ENCODE results near the gene SLC7A6OS.

SLC7A6OS gene

GRCh38 chr16:68335175-68335574 is 24.4 kb upstream of the SLC7A6OS start:
- peak overlapping the region in 1 of 2 donors; percentile 80 for H3K27ac Mint-ChIP-seq

DNA sequence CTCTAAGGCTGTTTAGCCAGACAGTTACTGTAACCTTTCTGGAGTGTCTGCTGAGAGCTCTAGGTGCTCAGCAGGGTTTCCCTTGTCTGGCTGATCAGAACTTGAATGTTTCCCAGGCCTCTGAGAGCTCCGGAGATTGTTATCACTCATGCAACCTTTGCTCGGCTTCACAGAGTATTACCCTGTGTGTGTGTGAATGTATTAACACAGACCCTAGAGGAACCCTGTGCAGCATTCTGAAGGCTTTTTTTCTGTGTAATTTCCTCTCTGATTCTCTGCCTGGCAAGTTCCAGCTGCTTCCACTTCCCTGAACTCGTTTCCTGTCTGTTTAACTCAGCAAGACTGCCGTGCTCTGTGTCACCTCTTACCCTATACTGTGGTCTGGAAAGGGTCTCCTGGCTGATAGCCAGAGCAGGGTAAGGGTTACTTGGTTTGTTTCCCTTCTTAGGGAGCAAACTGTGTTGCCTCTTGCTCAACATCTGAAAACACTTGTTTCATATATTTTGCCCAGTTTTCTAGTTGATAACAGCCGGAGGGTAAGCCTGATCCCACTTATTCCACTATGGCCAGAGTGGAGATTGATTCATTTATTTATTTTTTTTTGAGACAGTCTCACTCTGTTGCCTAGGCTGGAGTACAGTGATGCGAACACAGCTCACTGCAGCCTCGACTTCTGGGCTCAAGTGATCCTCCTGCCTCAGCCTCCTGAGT is 21.8 kb upstream of the SLC7A6OS start:
- H3K4me3 Mint-ChIP-seq, result no peak overlapping the region
- no peaks in the 10 kb centered on the region for H3K9me3 Mint-ChIP-seq
- H3K27ac Mint-ChIP-seq, result peak overlapping the region in 1 of 2 donors; percentile 20
- peaks cover 5 to 11% of the 10 kb centered on the region in 2 donors for H3K4me1 Mint-ChIP-seq (ENCODE audit: low read depth in 2 of 2)
- DNase-seq (no peak), ATAC-seq (replicated peaks) (no peak)
- H3K27me3 Mint-ChIP-seq, result no peaks in the 10 kb centered on the region
- peaks cover 25% of the 10 kb centered on the region for H3K36me3 Mint-ChIP-seq (ENCODE audit: insufficient read depth)

More at GRCh38 chr16:68335175-68335574, 24.4 kb upstream of the SLC7A6OS start:
- no peaks in the 10 kb centered on the region for H3K9me3 Mint-ChIP-seq
- no peak overlapping the region for H3K4me3 Mint-ChIP-seq
- ATAC-seq (replicated peaks), result no peak
- H3K4me1 Mint-ChIP-seq (ENCODE audit: low read depth in 2 of 2), result peaks cover 3 to 7% of the 10 kb centered on the region in 2 donors
- DNase-seq, result no peak
- H3K36me3 Mint-ChIP-seq (ENCODE audit: insufficient read depth), result peaks cover 49% of the 10 kb centered on the region
- H3K27me3 Mint-ChIP-seq, result no peaks in the 10 kb centered on the region

DNA sequence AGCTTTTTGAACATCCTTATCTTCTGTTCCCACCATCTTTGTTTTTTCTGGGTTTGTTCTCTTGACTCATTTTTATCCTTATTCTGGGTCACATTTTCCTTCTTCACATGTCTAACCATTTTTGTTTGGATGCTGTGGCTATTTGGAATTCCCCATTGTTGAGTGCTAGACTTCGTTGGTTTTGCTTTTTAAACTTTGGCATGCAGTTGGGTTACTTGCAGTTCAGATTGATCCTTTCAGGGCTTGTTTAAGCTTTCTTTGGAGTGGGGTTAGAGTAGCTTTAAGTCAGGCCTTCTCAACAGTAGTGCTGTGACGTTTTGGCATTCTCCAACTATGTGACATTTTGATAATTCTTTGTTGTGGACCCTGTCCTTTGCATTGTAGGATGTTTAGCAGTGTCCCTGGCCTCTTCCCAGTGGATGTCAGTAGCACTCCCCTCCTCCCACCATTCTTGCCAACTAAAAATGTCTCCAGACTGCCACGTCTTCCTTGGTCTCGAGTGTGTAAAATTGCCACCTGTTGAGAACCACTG is 21.2 kb upstream of the SLC7A6OS start:
- H3K27me3 Mint-ChIP-seq, result no peaks in the 10 kb centered on the region
- peak overlapping the region in 1 of 2 donors; percentile 20 for H3K27ac Mint-ChIP-seq
- peaks cover 5 to 11% of the 10 kb centered on the region in 2 donors for H3K4me1 Mint-ChIP-seq (ENCODE audit: low read depth in 2 of 2)
- DNase-seq (no peak), ATAC-seq (replicated peaks) (no peak)
- H3K9me3 Mint-ChIP-seq, result no peaks in the 10 kb centered on the region
- no peak overlapping the region for H3K4me3 Mint-ChIP-seq
- peaks cover 18% of the 10 kb centered on the region for H3K36me3 Mint-ChIP-seq (ENCODE audit: insufficient read depth)

- Mint-ChIP-seq H3K27me3 (no peaks in the 10 kb centered on the region), H3K9me3 (no peaks in the 10 kb centered on the region), H3K27ac (no peak overlapping the region), H3K4me1 (ENCODE audit: low read depth in 2 of 2) (peaks cover 5 to 7% of the 10 kb centered on the region in 2 donors), H3K4me3 (no peak overlapping the region), H3K36me3 (ENCODE audit: insufficient read depth) (peaks cover 16% of the 10 kb centered on the region)
- DNase-seq (no peak), ATAC-seq (replicated peaks) (no peak)
These were observed 18.2 kb upstream of the SLC7A6OS start for GRCh38 chr16:68328860-68329390.

- Mint-ChIP-seq H3K9me3 (no peaks in the 10 kb centered on the region), H3K36me3 (ENCODE audit: insufficient read depth) (peaks cover 14% of the 10 kb centered on the region), H3K27ac (no peak overlapping the region), H3K27me3 (no peaks in the 10 kb centered on the region), H3K4me3 (no peak overlapping the region), H3K4me1 (ENCODE audit: low read depth in 2 of 2) (peaks cover 5 to 7% of the 10 kb centered on the region in 2 donors)
- peak; percentile 100 for ATAC-seq (replicated peaks)
- DNase-seq, result peak; percentile 75 to 81 (median 77)
These were observed 17.6 kb upstream of the SLC7A6OS start for GRCh38 chr16:68328151-68328859.

- Mint-ChIP-seq H3K9me3 (no peaks in the 10 kb centered on the region), H3K27me3 (no peaks in the 10 kb centered on the region), H3K4me3 (no peak overlapping the region), H3K27ac (peak overlapping the region in 1 of 2 donors; percentile 26), H3K4me1 (ENCODE audit: low read depth in 2 of 2) (peaks cover 5 to 7% of the 10 kb centered on the region in 2 donors), H3K36me3 (ENCODE audit: insufficient read depth) (peaks cover 12% of the 10 kb centered on the region)
- DNase-seq (no peak), ATAC-seq (replicated peaks) (no peak)
These were observed 14.1 kb upstream of the SLC7A6OS start for GRCh38 chr16:68324780-68325357.

DNA sequence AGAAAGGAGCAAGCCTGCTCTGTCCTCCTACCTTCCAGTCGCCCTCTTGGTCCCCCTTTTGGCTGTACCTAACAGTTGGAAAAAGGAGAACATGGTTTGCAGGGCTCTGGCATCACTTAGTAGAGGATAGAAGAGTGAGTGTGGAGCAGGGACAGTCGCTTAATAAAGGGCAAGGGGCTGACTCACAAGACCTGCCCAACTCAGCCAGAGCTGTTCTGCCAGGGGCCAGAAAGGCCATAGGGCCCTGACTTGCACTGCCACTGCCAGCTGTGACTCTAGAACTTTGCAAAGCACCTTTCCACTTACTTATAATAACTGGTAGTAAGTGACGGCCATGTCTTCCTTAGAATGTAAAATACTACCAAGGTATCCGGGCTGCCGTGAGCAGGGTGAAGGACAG is 13.6 kb upstream of the SLC7A6OS start:
- ATAC-seq (replicated peaks), result no peak
- Mint-ChIP-seq H3K9me3 (no peaks in the 10 kb centered on the region), H3K27me3 (no peaks in the 10 kb centered on the region), H3K4me3 (no peak overlapping the region), H3K27ac (peak overlapping the region in 1 of 2 donors; percentile 26), H3K36me3 (ENCODE audit: insufficient read depth) (peaks cover 12% of the 10 kb centered on the region), H3K4me1 (ENCODE audit: low read depth in 2 of 2) (peaks cover 5 to 7% of the 10 kb centered on the region in 2 donors)
- no peak for DNase-seq

- Mint-ChIP-seq H3K27ac (peak overlapping the region; percentile 29 to 74), H3K9me3 (no peaks in the 10 kb centered on the region), H3K27me3 (no peaks in the 10 kb centered on the region), H3K36me3 (ENCODE audit: insufficient read depth) (peaks cover 35% of the 10 kb centered on the region), H3K4me3 (no peak overlapping the region), H3K4me1 (ENCODE audit: low read depth in 2 of 2) (peaks cover 14 to 17% of the 10 kb centered on the region in 2 donors)
- DNase-seq, result no peak
- ATAC-seq (replicated peaks), result peak; percentile 73
These were observed 8.6 kb upstream of the SLC7A6OS start for GRCh38 chr16:68319185-68319908.

DNA sequence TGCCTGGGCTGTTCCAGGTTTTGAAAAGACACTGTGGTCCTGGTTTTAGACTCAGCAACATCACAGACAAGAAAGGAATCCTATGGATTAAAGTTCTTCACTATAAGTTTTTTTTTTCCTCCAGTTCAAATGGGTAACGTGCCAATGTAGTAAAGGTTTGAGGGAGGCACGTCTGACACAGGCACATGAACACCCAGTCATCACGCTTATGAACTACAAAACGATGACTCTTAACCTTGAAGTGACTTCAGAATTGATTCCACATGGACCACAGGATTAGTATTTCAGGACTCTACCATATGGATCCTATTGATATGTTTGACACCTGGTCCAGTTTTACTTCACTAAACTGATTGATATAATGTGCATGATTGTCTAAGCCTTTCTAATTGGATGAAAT is 2.4 kb upstream of the SLC7A6OS start:
- H3K27me3 Mint-ChIP-seq, result no peaks in the 10 kb centered on the region
- peaks cover 44% of the 10 kb centered on the region for H3K36me3 Mint-ChIP-seq (ENCODE audit: insufficient read depth)
- DNase-seq (no peak), ATAC-seq (replicated peaks) (no peak)
- H3K27ac Mint-ChIP-seq, result peak overlapping the region in 1 of 2 donors; percentile 5
- H3K4me3 Mint-ChIP-seq, result no peak overlapping the region
- peaks cover 34 to 42% of the 10 kb centered on the region in 2 donors for H3K4me1 Mint-ChIP-seq (ENCODE audit: low read depth in 2 of 2)
- H3K9me3 Mint-ChIP-seq, result no peaks in the 10 kb centered on the region

GRCh38 chr16:68310437-68310773 is 341 bp downstream of the SLC7A6OS start:
- Mint-ChIP-seq H3K36me3 (ENCODE audit: insufficient read depth) (peaks cover 46% of the 10 kb centered on the region), H3K27ac (peak overlapping the region; percentile 96 to 97), H3K4me1 (ENCODE audit: low read depth in 2 of 2) (peaks cover 35 to 42% of the 10 kb centered on the region in 2 donors), H3K27me3 (no peaks in the 10 kb centered on the region), H3K9me3 (no peaks in the 10 kb centered on the region), H3K4me3 (peak overlapping the region; percentile 95 to 96)
- DNase-seq (no peak), ATAC-seq (replicated peaks) (no peak)

GRCh38 chr16:68309799-68310198 is 947 bp downstream of the SLC7A6OS start:
- H3K27me3 Mint-ChIP-seq, result no peaks in the 10 kb centered on the region
- H3K4me1 Mint-ChIP-seq (ENCODE audit: low read depth in 2 of 2), result peaks cover 37 to 45% of the 10 kb centered on the region in 2 donors
- H3K9me3 Mint-ChIP-seq, result no peaks in the 10 kb centered on the region
- ATAC-seq (replicated peaks) (no peak), DNase-seq (no peak)
- H3K36me3 Mint-ChIP-seq (ENCODE audit: insufficient read depth), result peaks cover 44% of the 10 kb centered on the region
- H3K4me3 Mint-ChIP-seq, result peak overlapping the region; percentile 95 to 96
- peak overlapping the region; percentile 96 to 97 for H3K27ac Mint-ChIP-seq

DNA sequence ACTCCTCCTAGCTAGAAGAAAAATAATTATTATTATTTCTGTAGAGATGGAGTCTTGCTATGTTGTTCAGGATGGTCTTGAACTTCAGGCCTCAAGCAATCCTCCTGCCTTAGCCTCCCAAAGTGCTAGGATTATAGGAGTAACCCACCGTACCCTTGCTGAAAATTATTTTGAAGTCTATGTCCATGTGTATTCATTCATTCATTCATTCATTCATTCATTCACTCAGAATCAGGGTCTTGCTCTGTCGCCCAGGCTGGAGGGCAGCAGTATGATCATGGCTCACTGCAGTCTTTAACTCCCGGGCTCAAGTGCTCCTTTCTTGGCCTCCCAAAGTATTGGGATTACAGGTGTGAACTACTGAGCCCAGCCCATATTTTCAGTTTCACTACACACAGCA is 4.1 kb downstream of the SLC7A6OS start:
- DNase-seq (no peak), ATAC-seq (replicated peaks) (no peak)
- H3K4me3 Mint-ChIP-seq, result no peak overlapping the region
- no peaks in the 10 kb centered on the region for H3K27me3 Mint-ChIP-seq
- H3K27ac Mint-ChIP-seq, result no peak overlapping the region
- no peaks in the 10 kb centered on the region for H3K9me3 Mint-ChIP-seq
- peaks cover 22 to 30% of the 10 kb centered on the region in 2 donors for H3K4me1 Mint-ChIP-seq (ENCODE audit: low read depth in 2 of 2)
- H3K36me3 Mint-ChIP-seq (ENCODE audit: insufficient read depth), result peaks cover 71% of the 10 kb centered on the region

All from effector memory CD8-positive, alpha-beta T cell (primary cell).